Activated naive CD4-positive, alpha-beta T cell (primary cell): ENCODE measurements around the gene STX1A.
A peak's percentile ranks its signal among the peaks of the same experiment; 100 is the strongest.
"Not testable (repeated sequence)": the region's sequence is repeated elsewhere in the genome, so short reads cannot be mapped to it uniquely, and the experiment has no call there.

Experiments
- DNase-seq, 4 experiments: peaks; one replicate each; lab custom pipeline; 2025; lab: John Stamatoyannopoulos, UW

Gene STX1A

GRCh38 chr7:73735528-73735905 lies 16.0 kb upstream of the STX1A start:
- no peak for DNase-seq

GRCh38 chr7:73734619-73735527 lies 15.4 kb upstream of the STX1A start:
- peak; percentile 19 to 68 (median 50) for DNase-seq

DNA sequence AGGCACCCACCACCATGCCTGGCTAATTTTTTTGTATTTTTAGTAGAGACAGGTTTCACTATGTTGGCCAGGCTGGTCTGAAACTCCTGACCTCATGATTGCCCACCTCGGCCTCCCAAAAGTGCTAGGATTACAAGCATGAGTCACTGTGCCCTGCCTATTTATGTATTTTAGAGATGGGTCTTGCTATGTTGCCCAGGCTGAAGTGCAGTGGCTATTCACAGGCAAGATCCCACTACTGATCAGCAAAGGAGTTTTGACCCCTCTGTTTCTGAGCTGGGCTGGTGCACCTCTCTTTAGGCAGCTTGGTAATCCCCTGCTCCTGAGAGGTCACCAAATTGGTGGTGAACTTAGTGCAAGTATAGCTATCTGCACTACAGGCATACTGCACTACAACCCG lies 12.9 kb upstream of the STX1A start:
- DNase-seq, result no peak

DNA sequence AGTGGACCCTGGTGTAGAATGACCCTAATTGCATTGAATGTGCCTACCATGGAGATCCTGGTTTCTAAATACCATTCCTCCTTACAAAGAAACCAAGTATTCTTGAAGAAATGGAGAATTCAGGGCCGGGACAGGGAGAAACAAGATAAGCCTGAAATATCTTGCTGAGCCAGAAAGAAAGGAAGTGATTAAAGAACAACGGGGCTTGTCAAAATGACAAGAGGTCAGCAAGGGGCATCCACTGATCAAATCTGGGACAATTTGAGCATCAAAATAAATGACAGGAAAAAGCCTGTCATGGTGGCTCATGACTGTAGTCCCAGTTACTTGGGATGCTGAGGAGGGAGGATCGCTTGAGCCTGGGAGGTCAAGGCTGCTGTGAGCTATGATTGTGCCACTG lies 11.0 kb upstream of the STX1A start:
- no peak for DNase-seq

DNA sequence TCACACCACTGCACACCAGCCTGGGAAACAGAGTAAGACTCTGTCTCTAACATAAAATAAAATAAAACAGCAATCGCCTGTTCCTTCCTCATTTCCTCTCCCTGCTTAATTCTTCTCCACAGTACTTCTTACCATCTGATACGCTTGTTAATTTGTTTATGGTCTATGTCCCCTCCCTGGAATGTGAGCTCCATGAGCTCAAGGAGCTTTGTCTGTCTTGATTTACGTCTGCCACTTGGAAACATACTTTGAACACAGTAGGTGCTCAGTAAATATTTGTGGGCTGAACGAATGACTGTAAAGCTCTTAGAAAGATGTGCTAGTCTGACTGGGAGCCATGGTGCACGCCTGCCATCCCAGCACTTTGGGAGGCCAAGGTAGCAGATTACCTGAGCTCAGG lies 9.1 kb upstream of the STX1A start:
- DNase-seq, result no peak

DNA sequence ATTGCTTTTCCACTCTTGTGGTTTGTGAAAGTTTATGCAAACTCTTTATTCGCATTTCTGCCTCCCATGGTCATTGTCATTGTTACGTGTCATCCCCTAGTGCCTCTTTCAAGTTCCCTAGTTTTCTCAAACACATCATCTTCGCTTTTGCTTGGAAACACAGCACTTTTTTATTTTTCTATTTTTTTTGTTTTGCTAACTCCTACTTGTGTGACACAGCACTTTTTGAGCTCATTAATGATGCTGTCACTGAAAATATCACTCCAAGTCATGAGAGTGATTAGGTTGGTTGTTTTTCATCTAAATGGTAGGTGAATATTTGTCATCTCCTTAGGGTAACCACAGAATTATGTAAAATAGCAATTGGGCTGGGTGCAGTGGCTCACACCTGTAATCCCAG lies 8.5 kb upstream of the STX1A start:
- no peak for DNase-seq

DNA sequence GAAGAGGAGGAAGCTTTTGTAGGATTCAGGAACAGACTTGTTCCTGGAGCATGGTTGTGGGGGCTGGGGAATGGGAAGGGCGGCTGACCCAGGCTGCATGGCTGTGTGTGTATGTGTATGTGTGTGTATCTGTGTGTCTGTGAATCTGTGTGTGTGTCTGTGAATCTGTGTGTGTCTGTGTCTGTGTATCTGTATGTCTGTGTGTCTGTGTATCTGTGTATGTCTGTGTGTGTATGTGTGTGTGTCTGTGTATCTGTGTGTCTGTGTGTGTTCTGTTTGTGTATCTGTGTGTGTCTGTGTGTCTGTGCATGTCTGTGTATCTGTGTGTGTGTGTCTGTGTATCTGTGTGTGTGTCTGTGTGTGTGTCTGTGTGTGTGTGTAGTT lies 6.6 kb upstream of the STX1A start:
- DNase-seq, result no peak

DNA sequence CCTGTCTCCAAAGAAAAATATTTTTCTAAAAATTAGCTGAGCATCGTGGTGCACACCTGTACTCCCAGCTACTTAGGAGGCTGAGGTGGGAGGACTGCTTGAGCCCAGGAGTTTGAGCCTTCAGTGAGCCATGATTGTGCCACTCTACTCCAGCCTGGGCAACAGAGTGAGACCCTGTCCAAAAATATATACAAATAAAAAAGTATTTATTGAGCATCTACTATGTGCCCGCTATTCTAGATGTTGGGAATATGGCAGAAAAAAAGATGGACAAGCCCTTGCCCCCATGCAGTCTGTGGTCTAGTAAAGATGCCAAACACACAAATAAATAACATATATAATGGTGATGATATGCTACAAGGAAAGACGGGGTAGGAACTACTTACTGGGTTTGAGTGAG lies 4.3 kb upstream of the STX1A start:
- no peak for DNase-seq

DNA sequence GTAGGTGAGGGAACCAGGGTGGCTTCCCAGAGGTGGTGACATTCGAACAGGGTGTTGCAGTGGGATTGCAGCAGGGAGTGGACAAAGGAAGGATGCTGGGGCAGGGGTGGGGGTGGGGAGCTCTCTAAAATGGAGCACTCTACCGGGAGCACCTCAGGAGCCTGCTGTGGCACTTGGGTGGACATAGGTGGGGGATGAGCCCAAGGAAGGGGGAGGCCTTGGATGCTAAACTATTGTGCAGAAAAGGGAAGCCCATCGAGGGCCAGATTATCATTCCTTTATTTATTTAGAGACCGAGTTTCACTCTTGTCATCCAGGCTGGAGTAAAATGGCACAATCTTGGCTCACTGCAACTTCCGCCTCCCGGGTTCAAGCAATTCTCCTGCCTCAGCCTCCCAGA lies 3.3 kb upstream of the STX1A start:
- DNase-seq, result no peak

DNA sequence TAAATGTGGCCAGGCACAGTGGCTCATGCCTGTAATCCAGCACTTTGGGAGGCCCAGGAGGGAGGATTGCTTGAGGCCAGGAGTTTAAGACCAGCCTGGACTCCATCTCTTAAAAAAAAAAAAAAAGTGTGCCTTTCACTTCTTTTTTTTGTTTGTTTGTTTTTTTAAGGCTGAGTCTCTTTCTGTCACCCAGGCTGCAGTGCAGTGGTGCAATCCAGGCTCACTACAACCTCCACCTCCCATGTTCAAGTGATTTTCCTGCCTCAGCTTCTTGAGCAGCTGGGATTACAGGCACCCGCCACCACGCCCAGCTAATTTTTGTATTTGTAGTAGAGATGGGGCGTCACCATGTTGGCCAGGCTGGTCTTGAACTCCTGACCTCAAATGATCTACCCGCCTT lies 2.7 kb upstream of the STX1A start:
- not testable (repeated sequence) for DNase-seq

GRCh38 chr7:73721377-73721817 lies 1.9 kb upstream of the STX1A start:
- DNase-seq, result no peak

GRCh38 chr7:73720443-73720842 lies 974 bp upstream of the STX1A start:
- DNase-seq, result not testable (repeated sequence)

- no peak for DNase-seq
Observed at GRCh38 chr7:73719806-73720169, 319 bp upstream of the STX1A start.

DNA sequence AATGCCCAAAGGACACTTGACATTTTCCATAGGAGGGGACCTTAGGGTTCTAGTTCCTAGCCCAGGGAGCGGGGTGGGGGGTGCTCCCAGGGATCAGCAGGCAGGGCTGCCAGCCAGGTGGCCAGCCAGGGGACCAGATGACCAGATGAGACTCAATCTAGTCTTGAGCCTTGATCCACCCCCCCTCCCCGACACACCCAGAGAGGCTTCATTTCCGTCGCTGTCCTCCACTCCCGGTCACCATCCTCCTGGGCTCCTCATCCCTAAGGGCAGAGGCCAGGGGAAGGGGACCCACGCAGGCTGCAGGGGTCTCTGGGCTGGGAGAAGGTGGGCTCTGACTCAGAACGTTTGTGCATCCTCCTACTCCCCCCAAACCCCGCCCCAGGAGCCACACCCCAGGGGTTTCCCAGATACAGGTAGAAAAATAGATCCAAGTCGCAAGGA lies 1.0 kb downstream of the STX1A start:
- DNase-seq, result no peak

DNA sequence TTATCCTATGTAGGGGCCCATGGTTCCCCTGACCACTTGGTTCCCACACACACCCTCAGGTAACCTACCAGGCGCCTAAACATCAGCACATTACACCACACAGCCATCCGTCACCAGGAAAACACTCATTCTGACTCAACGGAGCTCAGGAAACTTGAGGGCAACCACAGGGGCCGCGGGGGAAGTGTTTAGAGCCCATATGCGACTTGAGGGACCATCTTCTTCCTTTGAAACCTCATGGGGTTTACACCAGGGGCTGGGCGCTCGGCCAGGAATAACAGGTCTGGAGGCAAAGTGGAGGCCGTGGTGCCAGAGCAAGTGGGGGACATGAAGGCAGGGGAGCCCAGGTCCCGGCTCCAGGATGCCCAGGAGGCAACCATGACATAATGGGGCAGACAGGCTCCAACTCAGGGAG lies 1.5 kb downstream of the STX1A start:
- DNase-seq, result peak; percentile 24 to 59 (median 35)

- no peak for DNase-seq
Observed at GRCh38 chr7:73717025-73717807, 2.3 kb downstream of the STX1A start.

DNA sequence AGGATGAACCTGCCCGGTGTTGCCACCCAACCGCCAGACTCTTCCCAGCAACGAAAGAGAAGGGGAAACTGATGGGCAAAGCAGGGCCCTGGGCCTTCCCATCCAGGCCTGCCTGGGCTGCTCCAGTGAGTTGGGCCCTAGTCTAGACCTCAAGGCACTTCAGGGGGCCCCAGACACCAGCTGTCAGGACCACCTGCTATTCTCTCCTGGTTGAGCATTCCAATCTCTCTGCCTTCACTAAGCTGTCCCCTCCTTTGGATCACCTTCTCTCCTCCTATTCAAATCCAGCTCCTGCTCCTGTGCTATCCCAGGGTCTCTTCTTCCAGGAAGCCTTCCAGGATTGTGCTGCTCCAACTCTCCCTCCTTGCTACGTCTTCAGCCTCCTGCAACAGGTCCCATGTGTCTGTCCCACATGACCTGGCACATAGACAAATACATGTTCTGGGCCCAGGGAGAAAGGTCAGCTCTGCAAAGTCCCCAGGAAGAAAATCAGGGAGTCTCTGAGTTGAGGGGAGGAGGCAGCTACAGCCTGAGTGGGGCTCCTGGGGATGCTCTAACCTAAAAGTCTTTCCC lies 3.1 kb downstream of the STX1A start:
- DNase-seq, result no peak

DNA sequence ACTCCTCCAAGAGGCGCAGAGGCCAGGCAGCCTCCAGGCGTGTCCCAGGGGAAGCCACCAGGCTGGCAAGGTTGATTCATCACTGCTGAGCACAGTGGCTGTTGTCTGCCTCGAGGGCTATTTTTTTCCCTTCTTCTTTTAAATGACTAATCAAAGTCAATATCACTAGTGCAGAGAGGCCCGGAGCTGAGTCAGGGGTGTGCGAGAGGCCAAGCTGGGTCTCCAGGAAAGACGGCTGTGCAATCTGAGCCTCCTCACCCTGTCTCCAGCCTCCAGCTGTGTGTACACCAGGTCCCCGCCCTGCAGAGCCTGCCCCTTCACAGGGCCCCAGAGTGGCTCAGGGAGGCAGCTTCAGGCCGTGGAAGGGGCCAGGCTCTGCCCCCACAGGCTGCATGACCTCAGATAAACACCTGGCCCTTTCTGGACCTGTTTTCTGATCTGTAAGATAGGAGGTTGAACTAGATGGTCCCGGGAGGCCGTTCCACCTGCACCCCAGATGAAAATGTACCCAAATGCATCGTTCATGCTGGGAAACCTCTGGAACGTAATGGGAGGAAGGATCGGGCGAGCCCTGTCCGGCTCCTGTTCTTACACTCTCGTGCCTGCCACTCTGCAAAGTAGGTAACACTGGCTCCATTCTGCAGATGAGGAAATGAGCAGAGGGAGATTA lies 3.7 kb downstream of the STX1A start:
- DNase-seq, result no peak

DNA sequence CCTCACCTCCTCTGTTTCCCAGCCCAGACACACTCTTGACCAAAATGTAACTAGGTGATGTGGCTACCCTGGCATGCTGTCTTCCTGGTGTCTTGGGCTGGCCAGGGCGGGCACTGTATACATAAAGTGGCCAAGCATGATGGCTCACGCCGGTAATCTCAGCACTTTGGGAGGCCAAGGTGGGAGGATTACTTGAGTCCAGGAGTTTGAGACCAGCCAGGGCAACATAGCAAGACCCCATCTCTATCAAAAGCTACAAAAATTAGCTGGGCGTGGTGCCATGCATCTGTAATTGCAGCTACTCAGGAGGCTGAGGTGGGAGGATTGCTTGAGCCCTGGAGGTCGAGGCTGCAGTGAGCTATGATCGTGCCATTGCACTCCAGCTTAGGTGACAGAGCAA lies 6.2 kb downstream of the STX1A start:
- not testable (repeated sequence) for DNase-seq

DNA sequence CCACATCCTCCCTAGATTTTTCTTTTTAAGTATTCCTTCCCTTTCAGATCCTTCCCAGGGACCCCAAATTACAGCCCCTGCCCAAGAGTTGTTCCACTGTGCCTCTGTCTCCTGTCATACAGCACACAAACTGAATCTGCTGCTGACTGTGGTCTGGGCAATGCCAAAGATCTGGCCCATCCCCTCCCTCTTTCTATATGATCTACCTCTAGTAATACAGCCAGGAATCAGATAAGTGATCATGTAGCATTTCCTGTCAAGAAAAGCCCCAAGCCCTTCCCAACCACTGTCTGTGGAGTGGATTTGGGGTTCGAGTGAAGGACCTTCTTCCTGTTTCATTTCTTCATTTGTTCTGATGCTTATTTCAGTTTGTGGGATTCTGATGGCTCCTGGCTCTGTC lies 6.7 kb downstream of the STX1A start:
- no peak for DNase-seq

- no peak for DNase-seq
Observed at GRCh38 chr7:73708961-73709549, 10.4 kb downstream of the STX1A start.
